HepG2 (cell line): ENCODE measurements around the gene POLE. TPM values are rescaled to one million over a fixed set of nuclear protein-coding genes. Genes with fewer than 3 reads are reported as not detected.

Experiments used
- ATAC-seq: fragments of 200-7000 bp; cut with Tn5 transposase; 3 replicates; pipeline ENCODE4 v1.9.1; 2020; ENCODE audit warnings: mild to moderate bottlenecking, moderate library complexity
- BruUV-seq: library from RNA; stranded (reverse); fragments of 400-500 nt; replicated peaks from 2 replicates; lab custom pipeline; 2021; lab: Mats Ljungman, UMichigan
- CTCF ChIA-PET: fragments of 300-600 bp; formaldehyde crosslinking; extraction: SDS; loops from one replicate; lab custom pipeline; 2021; ENCODE audit warnings: low total read pairs, inconsistent platforms, low intra/inter-chr PET ratio; lab: Yijun Ruan, JAX
- POLR2A ChIA-PET: fragments of 350-600 bp; sonication (Branson Sonifier 250); formaldehyde crosslinking; loops from one replicate; lab custom pipeline; 2020; ENCODE audit warnings: antibody characterized with exemption, inconsistent platforms; lab: Yijun Ruan, JAX
- DNase-seq: peaks from one replicate; pipeline ENCODE4 v3.0.0-alpha.2; 2015; ENCODE audit warnings: low spot score
- FAIRE-seq: peaks from 3 replicates; lab custom pipeline; 2011; peaks lifted over from hg19 to GRCh38; lab: Jason Lieb, UNC
- H2AFZ ChIP-seq: one replicate; pipeline ENCODE4 v1.6.1; 2011; ENCODE audit warnings: low read length, inconsistent platforms
- H3K27ac ChIP-seq: fragments of 300-600 bp; 3 replicates; pipeline ENCODE4 v1.8.0; 2011; ENCODE audit warnings: mixed run types, mild to moderate bottlenecking, mixed read lengths, low read length, inconsistent platforms; ENCODE audit not compliant: insufficient read depth; ENCODE audit errors: extremely low read length
- H3K27me3 ChIP-seq, 2 experiments: fragments of 200-600 bp in 1 of 2; 2 replicates in 1 of 2; 3 replicates in 1 of 2; pipeline versions ENCODE4 v1.6.0 to v1.8.0; 2011; ENCODE audit warnings: low read length in 2 of 2, mild to moderate bottlenecking in 2 of 2, moderate library complexity in 2 of 2, inconsistent platforms in 1 of 2; ENCODE audit not compliant: insufficient read depth in 2 of 2, control insufficient read depth in 1 of 2
- H3K36me3 ChIP-seq, 2 experiments: fragments of 200-600 bp in 1 of 2; replicated peaks in 1 of 2; 2 replicates in 1 of 2; 3 replicates in 1 of 2; pipeline versions ENCODE4 v1.5.1 to v1.8.0; 2011; ENCODE audit warnings: low read length in 2 of 2, inconsistent platforms in 1 of 2; ENCODE audit not compliant: insufficient read depth in 2 of 2, control insufficient read depth in 1 of 2
- H3K4me1 ChIP-seq: 2 replicates; pipeline ENCODE4 v1.5.1; 2012; ENCODE audit warnings: low read length, inconsistent platforms; ENCODE audit not compliant: insufficient read depth
- H3K4me2 ChIP-seq: 2 replicates; pipeline ENCODE4 v1.6.0; 2011; ENCODE audit warnings: low read depth, low read length, inconsistent platforms
- H3K4me3 ChIP-seq, 3 experiments: fragments of 200-600 bp in 1 of 3; sonication (generic), shearing (Covaris generic) in 1 of 3; replicated peaks in 1 of 3; 2 replicates each; pipeline ENCODE4 v1.5.1; 2011 to 2016; ENCODE audit warnings: low read length in 3 of 3, inconsistent platforms in 2 of 3, low read depth in 2 of 3, mild to moderate bottlenecking in 2 of 3, control low read depth in 1 of 3, mixed read lengths in 1 of 3; ENCODE audit not compliant: insufficient read depth in 1 of 3
- H3K79me2 ChIP-seq: one replicate; pipeline ENCODE4 v1.6.1; 2011; ENCODE audit warnings: low read length, inconsistent platforms; ENCODE audit not compliant: insufficient read depth
- H3K9ac ChIP-seq: 2 replicates; pipeline ENCODE4 v1.6.0; 2011; ENCODE audit warnings: mild to moderate bottlenecking, low read depth, low read length, inconsistent platforms; ENCODE audit not compliant: insufficient read depth
- H3K9me3 ChIP-seq: 2 replicates; pipeline ENCODE4 v1.5.1; 2012; ENCODE audit warnings: mild to moderate bottlenecking, low read length
- H4K20me1 ChIP-seq: 2 replicates; pipeline ENCODE4 v1.6.0; 2011; ENCODE audit warnings: inconsistent platforms, mild to moderate bottlenecking, low read length, moderate library complexity; ENCODE audit not compliant: insufficient read depth
- ATRX ChIP-seq: sonication (generic); formaldehyde crosslinking; IDR thresholded peaks from 2 replicates; pipeline ENCODE4 v1.4.0; 2020; ENCODE audit warnings: missing genetic modification reagents, borderline replicate concordance
- KDM4B ChIP-seq: sonication (generic); formaldehyde crosslinking; IDR thresholded peaks from 2 replicates; pipeline ENCODE4 v1.4.0; 2020; ENCODE audit warnings: missing genetic modification reagents
- KDM5B ChIP-seq: sonication (generic); formaldehyde crosslinking; IDR thresholded peaks from 2 replicates; pipeline ENCODE4 v1.4.0; 2020; ENCODE audit warnings: missing genetic modification reagents, mild to moderate bottlenecking, borderline replicate concordance
- ZFY ChIP-seq: sonication (generic); formaldehyde crosslinking; IDR thresholded peaks from 2 replicates; pipeline ENCODE4 v1.4.0; 2020; ENCODE audit warnings: missing genetic modification reagents
- ZNF10 ChIP-seq: sonication (generic); formaldehyde crosslinking; IDR thresholded peaks from 2 replicates; pipeline ENCODE4 v1.4.0; 2020; ENCODE audit warnings: mild to moderate bottlenecking, low read depth, missing genetic modification reagents, borderline replicate concordance
- ZNF136 ChIP-seq: sonication (generic); formaldehyde crosslinking; IDR thresholded peaks from 2 replicates; pipeline ENCODE4 v1.8.1; 2022; ENCODE audit warnings: low read depth, mild to moderate bottlenecking, moderate library complexity, missing genetic modification reagents
- ZNF430 ChIP-seq: sonication (generic); formaldehyde crosslinking; IDR thresholded peaks from 2 replicates; pipeline ENCODE4 v1.9.0; 2021; ENCODE audit warnings: mild to moderate bottlenecking, missing genetic modification reagents
- ZSCAN20 ChIP-seq: sonication (generic); formaldehyde crosslinking; IDR thresholded peaks from 2 replicates; pipeline ENCODE4 v1.4.0; 2020; ENCODE audit warnings: missing genetic modification reagents, mild to moderate bottlenecking, borderline replicate concordance
- WGBS: methylation state at CpG from one replicate; pipeline ENCODE4 v1.1.6; 2017; ENCODE audit warnings: low lambda C conversion rate; 5-methylcytosine and 5-hydroxymethylcytosine counted together
- in situ Hi-C: cut with HindIII; loops from 2 replicates; pipeline ENCODE4 v1.10.0; 2017; ENCODE audit warnings: low pct_unique_long_range_greater_than_20kb; ENCODE audit not compliant: extremely low pct_ligation_motif_present
- intact Hi-C: fragments of 100-400 bp; cut with micrococcal nuclease; formaldehyde crosslinking; loops from one replicate; pipeline ENCODE4 v1.10.0; 2022; ENCODE audit not compliant: unreplicated experiment
- polyA plus RNA-seq, 8 experiments: library from polyadenylated mRNA; depleted of rRNA in 3 of 8; stranded (reverse) in 7 of 8; unstranded in 1 of 8; fragments of >200 nt; fragmentation: Illumina TruSeq in 4 of 8; extraction: Trizol in 4 of 8; gene quantifications; 2 replicates each; pipeline versions ENCODE4 v1.2.1 to v1.2.3, GENCODE V29; 2011 to 2016; ENCODE audit warnings: low read depth in 4 of 8, missing spikeins in 1 of 8, mixed read lengths in 1 of 8; ENCODE audit not compliant: insufficient read depth in 1 of 8
- total RNA-seq, 5 experiments: library from RNA; depleted of rRNA; stranded (reverse); fragments of >200 nt; fragmentation: Illumina TruSeq; extraction: Trizol; gene quantifications; 2 replicates each; pipeline ENCODE4 v1.2.3, GENCODE V29; 2016; ENCODE audit warnings: low read depth in 1 of 5
- TF ChIP-seq, protein P1 (sequence below): sonication (generic); formaldehyde crosslinking; IDR thresholded peaks from 2 replicates; pipeline ENCODE4 v1.5.1; 2020; ENCODE audit warnings: mild to moderate bottlenecking, missing genetic modification reagents, moderate library complexity

Gene POLE
- total and polyA plus RNA-seq, 2 of the 13 experiments (the other 11 are each of a cell fraction or from before 2014, with no cell fraction given), result 25.3 to 52.2 TPM

GRCh38 chr12:132657004-132657727 is 30.0 kb downstream of the POLE start:
- no peaks in the 10 kb centered on the region for H3K27me3 ChIP-seq
- in situ Hi-C loops, result no loop called here
- no TSS peak for BruUV-seq
- ChIA-PET POLR2A (no interaction called here), CTCF (no interaction called here)
- TF ChIP-seq KDM4B (CRISPR knock-in tag) (no peak), ZFY (CRISPR knock-in tag) (no peak), ZNF430 (CRISPR knock-in tag) (no peak), KDM5B (CRISPR knock-in tag) (no peak), ZNF136 (CRISPR knock-in tag) (no peak), ZNF10 (CRISPR knock-in tag) (no peak), ATRX (CRISPR knock-in tag) (no peak), ZSCAN20 (CRISPR knock-in tag) (no peak)
- TF ChIP-seq, protein P1, sequence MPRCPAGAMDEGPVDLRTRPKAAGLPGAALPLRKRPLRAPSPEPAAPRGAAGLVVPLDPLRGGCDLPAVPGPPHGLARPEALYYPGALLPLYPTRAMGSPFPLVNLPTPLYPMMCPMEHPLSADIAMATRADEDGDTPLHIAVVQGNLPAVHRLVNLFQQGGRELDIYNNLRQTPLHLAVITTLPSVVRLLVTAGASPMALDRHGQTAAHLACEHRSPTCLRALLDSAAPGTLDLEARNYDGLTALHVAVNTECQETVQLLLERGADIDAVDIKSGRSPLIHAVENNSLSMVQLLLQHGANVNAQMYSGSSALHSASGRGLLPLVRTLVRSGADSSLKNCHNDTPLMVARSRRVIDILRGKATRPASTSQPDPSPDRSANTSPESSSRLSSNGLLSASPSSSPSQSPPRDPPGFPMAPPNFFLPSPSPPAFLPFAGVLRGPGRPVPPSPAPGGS, result no peak
- H3K27ac ChIP-seq, result no peak overlapping the region
- H3K9me3 ChIP-seq, result no peaks in the 10 kb centered on the region
- no peak overlapping the region for H2AFZ ChIP-seq
- WGBS, result 97% methylated on average over 11 of the region's 12 CpGs
- H3K4me3 ChIP-seq, result no peak overlapping the region
- H4K20me1 ChIP-seq, result no peaks in the 10 kb centered on the region
- FAIRE-seq, result no peak
- H3K36me3 ChIP-seq, result peaks cover 35 to 76% of the 10 kb centered on the region in 2 experiments
- no peak; the same call in 2 of the 3 replicates for ATAC-seq
- no peak for DNase-seq
- no peaks in the 10 kb centered on the region for H3K4me1 ChIP-seq
- H3K9ac ChIP-seq, result no peak overlapping the region
- intact Hi-C loops, result no loop called here
- no peaks in the 10 kb centered on the region for H3K79me2 ChIP-seq
- no peak overlapping the region for H3K4me2 ChIP-seq
